ENCODE results near the gene HMCN1.

Gene HMCN1

GRCh38 chr1:186063091-186063657 is 329.0 kb downstream of the HMCN1 start:
- TF ChIP-seq GLIS3 (CRISPR knock-in tag; IDR thresholded peaks at IDR 0.05) (no peak), ZFP3 (CRISPR knock-in tag; IDR thresholded peaks at IDR 0.05) (no peak), CREB5 (CRISPR knock-in tag; IDR thresholded peaks at IDR 0.05; ENCODE audit: low read depth) (no peak), PPARA (CRISPR knock-in tag; IDR thresholded peaks at IDR 0.05; ENCODE audit: borderline replicate concordance) (no peak), ZNF70 (CRISPR knock-in tag; IDR thresholded peaks at IDR 0.05) (no peak), PATZ1 (CRISPR knock-in tag; IDR thresholded peaks at IDR 0.05; ENCODE audit: borderline replicate concordance) (no peak), TCF4 (CRISPR knock-in tag; IDR thresholded peaks at IDR 0.05; ENCODE audit: borderline replicate concordance) (no peak), ARNTL (CRISPR knock-in tag; IDR thresholded peaks at IDR 0.05; ENCODE audit: borderline replicate concordance, low read depth) (no peak), BACH2 (CRISPR knock-in tag; IDR thresholded peaks at IDR 0.05; ENCODE audit: borderline replicate concordance) (no peak)
- ATAC-seq = no peak

GRCh38 chr1:186066411-186066810 is 332.2 kb downstream of the HMCN1 start:
- no peak for TF ChIP-seq CREB5 (CRISPR knock-in tag; IDR thresholded peaks at IDR 0.05; ENCODE audit: low read depth)
- TF ChIP-seq POU6F1 (CRISPR knock-in tag; IDR thresholded peaks at IDR 0.05; ENCODE audit: borderline replicate concordance, low read depth) = no peak
- no peak for TF ChIP-seq ZC3H10 (CRISPR knock-in tag; IDR thresholded peaks at IDR 0.05)
- no peak for TF ChIP-seq BACH2 (CRISPR knock-in tag; IDR thresholded peaks at IDR 0.05; ENCODE audit: borderline replicate concordance)
- TF ChIP-seq ZNF565 (CRISPR knock-in tag; conservative IDR thresholded peaks at IDR 0.05; ENCODE audit: low read depth) = no peak
- no peak for TF ChIP-seq ARNTL (CRISPR knock-in tag; IDR thresholded peaks at IDR 0.05; ENCODE audit: borderline replicate concordance, low read depth)
- no peak for ATAC-seq

- ATAC-seq = no peak
Observed at GRCh38 chr1:186073697-186074096, 339.5 kb downstream of the HMCN1 start.

More at GRCh38 chr1:186073697-186074096, 339.5 kb downstream of the HMCN1 start:
- no peak for TF ChIP-seq CSDC2 (CRISPR knock-in tag; IDR thresholded peaks at IDR 0.05)
- TF ChIP-seq PPARA (CRISPR knock-in tag; IDR thresholded peaks at IDR 0.05; ENCODE audit: borderline replicate concordance) = no peak
- no peak for TF ChIP-seq GLIS3 (CRISPR knock-in tag; IDR thresholded peaks at IDR 0.05)
- no peak for TF ChIP-seq ZFP3 (CRISPR knock-in tag; IDR thresholded peaks at IDR 0.05)
- TF ChIP-seq OSR1 (CRISPR knock-in tag; IDR thresholded peaks at IDR 0.05) = no peak
- TF ChIP-seq CREB5 (CRISPR knock-in tag; IDR thresholded peaks at IDR 0.05; ENCODE audit: low read depth) = no peak
- TF ChIP-seq BACH2 (CRISPR knock-in tag; IDR thresholded peaks at IDR 0.05; ENCODE audit: borderline replicate concordance) = no peak
- TF ChIP-seq PATZ1 (CRISPR knock-in tag; IDR thresholded peaks at IDR 0.05; ENCODE audit: borderline replicate concordance) = no peak
- no peak for TF ChIP-seq TSHZ2 (CRISPR knock-in tag; IDR thresholded peaks at IDR 0.05)
- no peak for TF ChIP-seq ZNF565 (CRISPR knock-in tag; conservative IDR thresholded peaks at IDR 0.05; ENCODE audit: low read depth)
- no peak for TF ChIP-seq ARNTL (CRISPR knock-in tag; IDR thresholded peaks at IDR 0.05; ENCODE audit: borderline replicate concordance, low read depth)
- no peak for TF ChIP-seq ISL1 (CRISPR knock-in tag; IDR thresholded peaks at IDR 0.05)
- TF ChIP-seq TOX (CRISPR knock-in tag; IDR thresholded peaks at IDR 0.05; ENCODE audit: borderline replicate concordance) = no peak
- TF ChIP-seq SNAI2 (CRISPR knock-in tag; IDR thresholded peaks at IDR 0.05) = no peak
- no peak for TF ChIP-seq ESRRG (CRISPR knock-in tag; IDR thresholded peaks at IDR 0.05)
- TF ChIP-seq ZNF70 (CRISPR knock-in tag; IDR thresholded peaks at IDR 0.05) = no peak
- no peak for TF ChIP-seq ZC3H10 (CRISPR knock-in tag; IDR thresholded peaks at IDR 0.05)
- no peak for TF ChIP-seq CSRNP3 (CRISPR knock-in tag; IDR thresholded peaks at IDR 0.05)
- TF ChIP-seq ZNF8 (CRISPR knock-in tag; IDR thresholded peaks at IDR 0.05) = no peak
- TF ChIP-seq TCF4 (CRISPR knock-in tag; IDR thresholded peaks at IDR 0.05; ENCODE audit: borderline replicate concordance) = no peak
